CD4-positive, CD25-positive, alpha-beta regulatory T cell (primary cell): ENCODE measurements around the gene NEAT1. TPM values are rescaled to one million over a fixed set of nuclear protein-coding genes. Genes with fewer than 3 reads are reported as not detected.
A peak's percentile ranks its signal among the peaks of the same experiment; 100 is the strongest.

Experiments
- ATAC-seq, 2 donors: fragments of 150-1000 bp; cut with Tn5 transposase; one replicate each; pipeline ENCODE4 v1.10.0; 2021; ENCODE audit warnings: low read depth in 2 of 2, moderate number of reproducible peaks in 2 of 2, moderate library complexity in 1 of 2
- DNase-seq, 3 donors: peaks; one replicate each; pipeline versions ENCODE4 v3.0.0 to v3.0.0-alpha.2; 2012 to 2022; ENCODE audit warnings: mixed read lengths in 1 of 3
- H3K27ac ChIP-seq: one replicate; pipeline ENCODE4 v1.7.0; 2013; ENCODE audit warnings: mild to moderate bottlenecking, low read length; ENCODE audit not compliant: insufficient read depth, poor library complexity, severe bottlenecking
- H3K27me3 ChIP-seq: one replicate; pipeline ENCODE4 v1.7.0; 2013; ENCODE audit warnings: low read length; ENCODE audit not compliant: control insufficient read depth, insufficient read depth
- H3K36me3 ChIP-seq: one replicate; pipeline ENCODE4 v1.7.0; 2013; ENCODE audit warnings: mild to moderate bottlenecking, low read length, moderate library complexity; ENCODE audit not compliant: control insufficient read depth, insufficient read depth
- H3K4me1 ChIP-seq: 2 replicates; pipeline ENCODE4 v1.7.0; 2013; ENCODE audit warnings: mild to moderate bottlenecking, low read length; ENCODE audit not compliant: insufficient read depth, control insufficient read depth, poor library complexity, severe bottlenecking
- H3K4me3 ChIP-seq: one replicate; pipeline ENCODE4 v1.7.0; 2013; ENCODE audit warnings: low read depth, mild to moderate bottlenecking, low read length, moderate library complexity
- H3K9me3 ChIP-seq, 2 experiments: 1 replicate in 1 of 2; 2 replicates in 1 of 2; pipeline ENCODE4 v1.7.0; 2013; ENCODE audit warnings: low read length in 2 of 2, mild to moderate bottlenecking in 1 of 2, moderate library complexity in 1 of 2; ENCODE audit not compliant: control insufficient read depth in 2 of 2
- H3K27ac Mint-ChIP-seq, 3 donors: one replicate each; pipeline ENCODE4 v1.8.0; 2020 to 2022; ENCODE audit warnings: mild to moderate bottlenecking in 3 of 3, mixed read lengths in 3 of 3, moderate library complexity in 2 of 3
- H3K27me3 Mint-ChIP-seq: one replicate; pipeline ENCODE4 v1.8.0; 2022; ENCODE audit warnings: mild to moderate bottlenecking, mixed read lengths
- H3K36me3 Mint-ChIP-seq: one replicate; pipeline ENCODE4 v1.8.0; 2020; ENCODE audit warnings: mixed read lengths
- H3K4me1 Mint-ChIP-seq, 4 donors: one replicate each; pipeline ENCODE4 v1.8.0; 2020 to 2022; ENCODE audit warnings: mixed read lengths in 4 of 4, mild to moderate bottlenecking in 1 of 4
- H3K4me3 Mint-ChIP-seq, 4 donors: one replicate each; pipeline ENCODE4 v1.8.0; 2020 to 2022; ENCODE audit warnings: mild to moderate bottlenecking in 4 of 4, mixed read lengths in 4 of 4, moderate library complexity in 3 of 4
- H3K9me3 Mint-ChIP-seq, 7 donors: one replicate each; pipeline ENCODE4 v1.8.0; 2020 to 2022; ENCODE audit warnings: mixed read lengths in 7 of 7, mild to moderate bottlenecking in 3 of 7, moderate library complexity in 2 of 7
- polyA plus RNA-seq, 4 donors: library from polyadenylated mRNA; unstranded; fragments of 300-500 nt; fragmentation: Illumina TruSeq; gene quantifications; one replicate each; pipeline ENCODE4 v1.2.3, GENCODE V29; 2021
- total RNA-seq: library from RNA; stranded (reverse); gene quantifications from one replicate; pipeline ENCODE4 v1.2.3, GENCODE V29; 2022

Gene NEAT1
- total and polyA plus RNA-seq, 5 donors from 2014 or later: 1.4 to 890 (median 2.1) TPM

- no peaks in the 10 kb centered on the region for H3K9me3 Mint-ChIP-seq
- Histone ChIP-seq H3K4me1 (no peaks in the 10 kb centered on the region), H3K4me3 (no peak overlapping the region), H3K9me3 (no peaks in the 10 kb centered on the region), H3K27ac (no peak overlapping the region), H3K36me3 (peaks cover 60% of the 10 kb centered on the region), H3K27me3 (no peaks in the 10 kb centered on the region)
- ATAC-seq: no peak
- peaks cover 0 to 14% (median 5%) of the 10 kb centered on the region in 4 donors for H3K4me1 Mint-ChIP-seq
- H3K27me3 Mint-ChIP-seq: no peaks in the 10 kb centered on the region
- H3K4me3 Mint-ChIP-seq: no peak overlapping the region
- DNase-seq: no peak
- peak overlapping the region in 2 of 3 donors; percentile 38 to 87 for H3K27ac Mint-ChIP-seq
- peaks cover 23% of the 10 kb centered on the region for H3K36me3 Mint-ChIP-seq
These were observed 23.3 kb upstream of the NEAT1 start for GRCh38 chr11:65399249-65399648.

GRCh38 chr11:65399845-65400244 lies 22.8 kb upstream of the NEAT1 start:
- no peaks in the 10 kb centered on the region for H3K27me3 Mint-ChIP-seq
- H3K4me3 Mint-ChIP-seq: no peak overlapping the region
- Histone ChIP-seq H3K4me1 (no peaks in the 10 kb centered on the region), H3K27me3 (no peaks in the 10 kb centered on the region), H3K9me3 (no peaks in the 10 kb centered on the region), H3K36me3 (peaks cover 62% of the 10 kb centered on the region), H3K4me3 (no peak overlapping the region), H3K27ac (no peak overlapping the region)
- DNase-seq (no peak), ATAC-seq (no peak)
- H3K4me1 Mint-ChIP-seq: peaks cover 0 to 14% (median 5%) of the 10 kb centered on the region in 4 donors
- no peaks in the 10 kb centered on the region for H3K9me3 Mint-ChIP-seq
- H3K27ac Mint-ChIP-seq: no peak overlapping the region
- H3K36me3 Mint-ChIP-seq: peaks cover 23% of the 10 kb centered on the region

GRCh38 chr11:65400307-65401072 lies 22.1 kb upstream of the NEAT1 start:
- peaks cover 66% of the 10 kb centered on the region for H3K36me3 ChIP-seq
- Mint-ChIP-seq H3K4me3 (no peak overlapping the region), H3K27me3 (no peaks in the 10 kb centered on the region), H3K27ac (no peak overlapping the region), H3K36me3 (peaks cover 23% of the 10 kb centered on the region), H3K9me3 (no peaks in the 10 kb centered on the region), H3K4me1 (peaks cover 0 to 14% (median 5%) of the 10 kb centered on the region in 4 donors)
- H3K27ac ChIP-seq: no peak overlapping the region
- ATAC-seq: no peak
- no peaks in the 10 kb centered on the region for H3K9me3 ChIP-seq
- H3K4me3 ChIP-seq: no peak overlapping the region
- H3K4me1 ChIP-seq: no peaks in the 10 kb centered on the region
- no peaks in the 10 kb centered on the region for H3K27me3 ChIP-seq
- DNase-seq: no peak

GRCh38 chr11:65401073-65401802 lies 21.4 kb upstream of the NEAT1 start:
- H3K4me1 Mint-ChIP-seq: peaks cover 0 to 14% (median 5%) of the 10 kb centered on the region in 4 donors
- no peaks in the 10 kb centered on the region for H3K4me1 ChIP-seq
- peaks cover 23% of the 10 kb centered on the region for H3K36me3 Mint-ChIP-seq
- H3K9me3 Mint-ChIP-seq: no peaks in the 10 kb centered on the region
- ATAC-seq: no peak
- no peaks in the 10 kb centered on the region for H3K27me3 Mint-ChIP-seq
- no peaks in the 10 kb centered on the region for H3K27me3 ChIP-seq
- no peak overlapping the region for H3K27ac ChIP-seq
- no peak overlapping the region for H3K4me3 ChIP-seq
- H3K27ac Mint-ChIP-seq: no peak overlapping the region
- no peak overlapping the region for H3K4me3 Mint-ChIP-seq
- H3K36me3 ChIP-seq: peaks cover 63% of the 10 kb centered on the region
- DNase-seq: no peak
- H3K9me3 ChIP-seq: no peaks in the 10 kb centered on the region

GRCh38 chr11:65401803-65402248 lies 20.8 kb upstream of the NEAT1 start:
- Histone ChIP-seq H3K27ac (no peak overlapping the region), H3K36me3 (peaks cover 66% of the 10 kb centered on the region)
- H3K4me1 Mint-ChIP-seq: peaks cover 0 to 14% (median 5%) of the 10 kb centered on the region in 4 donors

GRCh38 chr11:65402790-65403189 lies 19.8 kb upstream of the NEAT1 start:
- H3K27me3 ChIP-seq: no peaks in the 10 kb centered on the region
- peaks cover 0 to 9% (median 5%) of the 10 kb centered on the region in 4 donors for H3K4me1 Mint-ChIP-seq
- H3K27ac Mint-ChIP-seq: peak overlapping the region in 1 of 3 donors; percentile 9
- H3K36me3 ChIP-seq: peaks cover 61% of the 10 kb centered on the region
- no peak overlapping the region for H3K27ac ChIP-seq
- DNase-seq (no peak), ATAC-seq (no peak)
- peaks cover 19% of the 10 kb centered on the region for H3K36me3 Mint-ChIP-seq
- H3K4me3 ChIP-seq: no peak overlapping the region
- no peaks in the 10 kb centered on the region for H3K9me3 ChIP-seq
- H3K4me1 ChIP-seq: no peaks in the 10 kb centered on the region
- H3K4me3 Mint-ChIP-seq: no peak overlapping the region
- no peaks in the 10 kb centered on the region for H3K27me3 Mint-ChIP-seq
- no peaks in the 10 kb centered on the region for H3K9me3 Mint-ChIP-seq

More at GRCh38 chr11:65401803-65402248, 20.8 kb upstream of the NEAT1 start:
- Mint-ChIP-seq H3K27me3 (no peaks in the 10 kb centered on the region), H3K27ac (no peak overlapping the region), H3K4me3 (no peak overlapping the region), H3K9me3 (no peaks in the 10 kb centered on the region), H3K36me3 (peaks cover 23% of the 10 kb centered on the region)
- Histone ChIP-seq H3K4me1 (no peaks in the 10 kb centered on the region), H3K27me3 (no peaks in the 10 kb centered on the region), H3K4me3 (no peak overlapping the region), H3K9me3 (no peaks in the 10 kb centered on the region)
- ATAC-seq (no peak), DNase-seq (no peak)

- Histone ChIP-seq H3K27me3 (no peaks in the 10 kb centered on the region), H3K36me3 (peaks cover 60% of the 10 kb centered on the region), H3K27ac (no peak overlapping the region), H3K4me1 (no peaks in the 10 kb centered on the region), H3K9me3 (no peaks in the 10 kb centered on the region), H3K4me3 (no peak overlapping the region)
- peaks cover 0 to 9% (median 5%) of the 10 kb centered on the region in 4 donors for H3K4me1 Mint-ChIP-seq
- peaks cover 14% of the 10 kb centered on the region for H3K36me3 Mint-ChIP-seq
- ATAC-seq (peak; percentile 26 to 33), DNase-seq (no peak)
- no peaks in the 10 kb centered on the region for H3K9me3 Mint-ChIP-seq
- no peaks in the 10 kb centered on the region for H3K27me3 Mint-ChIP-seq
- H3K4me3 Mint-ChIP-seq: no peak overlapping the region
- H3K27ac Mint-ChIP-seq: peak overlapping the region in 1 of 3 donors; percentile 20
These were observed 18.9 kb upstream of the NEAT1 start for GRCh38 chr11:65403607-65404121.
